ACC112 (cell line): ENCODE measurements around the gene ARID4A.

Source experiments
- H2AFZ ChIP-seq: fragments of 200-600 bp; sonication (generic); one replicate; pipeline ENCODE4 v1.6.0; 2017; ENCODE audit warnings: antibody characterized with exemption, low read length; ENCODE audit not compliant: unreplicated experiment
- H3K27ac ChIP-seq: fragments of 200-600 bp; sonication (generic); 2 replicates; pipeline ENCODE4 v1.5.1; 2014; ENCODE audit warnings: low read depth, mild to moderate bottlenecking, antibody characterized with exemption, low read length, moderate library complexity
- H3K27me3 ChIP-seq: fragments of 200-600 bp; sonication (generic); 2 replicates; pipeline ENCODE4 v1.6.1; 2014; ENCODE audit warnings: mild to moderate bottlenecking, antibody characterized with exemption, low read length, moderate library complexity, mixed read lengths; ENCODE audit not compliant: insufficient read depth
- H3K36me3 ChIP-seq: fragments of 200-600 bp; sonication (generic); 2 replicates; pipeline ENCODE4 v1.6.1; 2016; ENCODE audit warnings: mild to moderate bottlenecking, antibody characterized with exemption, low read length, moderate library complexity, mixed read lengths; ENCODE audit not compliant: insufficient read depth
- H3K4me1 ChIP-seq: fragments of 200-600 bp; sonication (generic); one replicate; pipeline ENCODE4 v1.6.1; 2016; ENCODE audit warnings: low read length, mixed read lengths; ENCODE audit not compliant: insufficient read depth, unreplicated experiment, control insufficient read depth
- H3K4me3 ChIP-seq: fragments of 200-600 bp; sonication (generic); 2 replicates; pipeline ENCODE4 v1.5.1; 2014; ENCODE audit warnings: mild to moderate bottlenecking, low read depth, low read length
- H3K79me2 ChIP-seq: fragments of 200-600 bp; sonication (generic); one replicate; pipeline ENCODE4 v1.6.0; 2016; ENCODE audit warnings: low read length; ENCODE audit not compliant: control insufficient read depth, unreplicated experiment, insufficient read depth

Gene ARID4A

DNA sequence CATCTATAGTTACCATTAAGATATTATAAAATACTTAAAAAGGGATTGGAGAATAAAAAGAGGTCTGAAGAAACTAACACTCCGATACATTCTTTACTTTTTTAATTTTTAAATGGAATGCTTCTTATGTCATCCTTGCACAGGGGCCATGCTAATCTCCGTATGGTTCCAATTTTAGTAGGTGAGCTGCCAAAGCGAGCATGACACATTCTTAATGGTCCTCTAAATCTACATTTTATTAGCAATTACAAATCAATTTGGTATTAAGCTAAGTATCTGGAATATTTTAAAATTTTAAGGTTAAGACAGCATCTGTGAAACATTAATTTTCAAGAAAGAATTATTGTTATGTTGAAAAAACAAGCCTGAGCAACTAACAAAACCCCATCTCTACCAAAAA lies 6.2 kb upstream of the ARID4A start:
- H3K4me1 ChIP-seq, result peaks cover 13% of the 10 kb centered on the region
- H3K27ac ChIP-seq, result no peak overlapping the region
- peaks cover 96% of the 10 kb centered on the region for H3K79me2 ChIP-seq
- H3K36me3 ChIP-seq, result peaks cover 63% of the 10 kb centered on the region
- H3K4me3 ChIP-seq, result no peak overlapping the region
- H3K27me3 ChIP-seq, result no peaks in the 10 kb centered on the region
- no peak overlapping the region for H2AFZ ChIP-seq

DNA sequence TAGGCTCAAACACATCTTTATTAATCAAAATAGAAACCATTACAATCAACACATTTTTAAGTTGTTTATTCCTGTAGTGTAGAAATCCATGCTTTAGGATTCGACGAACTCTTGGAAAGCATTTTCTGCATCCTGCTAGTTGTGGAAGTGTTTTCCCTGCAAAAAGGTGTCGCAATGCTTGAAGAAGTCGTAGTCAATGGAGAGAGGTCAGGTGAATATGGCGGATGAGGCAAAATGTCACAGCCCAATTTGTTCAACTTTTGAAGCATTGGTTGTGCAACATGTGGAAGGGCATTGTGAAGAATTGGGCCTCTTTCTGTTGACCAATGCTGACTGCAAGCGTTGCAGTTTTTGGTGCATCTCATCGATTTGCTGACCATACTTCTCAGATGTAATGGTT lies 4.2 kb upstream of the ARID4A start:
- Histone ChIP-seq H3K36me3 (peaks cover 47% of the 10 kb centered on the region), H3K79me2 (peaks cover 87% of the 10 kb centered on the region), H2AFZ (no peak overlapping the region), H3K27ac (no peak overlapping the region), H3K27me3 (no peaks in the 10 kb centered on the region), H3K4me3 (no peak overlapping the region), H3K4me1 (peaks cover 13% of the 10 kb centered on the region)

DNA sequence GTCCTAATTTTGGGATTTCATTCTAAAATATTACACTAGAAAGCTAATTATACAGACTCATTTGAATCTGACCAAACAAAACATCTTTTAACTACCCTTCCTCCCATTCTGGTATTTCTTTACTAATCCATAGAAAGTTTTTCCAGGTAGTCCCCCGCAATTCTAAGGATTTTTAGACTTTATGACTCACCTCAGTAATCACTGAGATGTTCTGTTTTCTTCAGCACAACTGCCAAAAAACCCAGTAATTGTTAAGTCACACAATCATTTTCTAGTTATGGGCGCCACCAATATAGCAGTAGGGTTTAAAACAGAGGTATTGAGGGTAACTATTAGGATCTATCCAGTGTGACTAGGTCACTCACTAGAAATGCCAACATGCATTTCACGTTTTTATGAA lies 1.6 kb upstream of the ARID4A start:
- Histone ChIP-seq H3K27me3 (no peaks in the 10 kb centered on the region), H3K4me3 (peak overlapping the region; percentile 97), H3K79me2 (peaks cover 82% of the 10 kb centered on the region), H2AFZ (no peak overlapping the region), H3K36me3 (peaks cover 25% of the 10 kb centered on the region), H3K27ac (peak overlapping the region; percentile 95), H3K4me1 (peaks cover 20% of the 10 kb centered on the region)

DNA sequence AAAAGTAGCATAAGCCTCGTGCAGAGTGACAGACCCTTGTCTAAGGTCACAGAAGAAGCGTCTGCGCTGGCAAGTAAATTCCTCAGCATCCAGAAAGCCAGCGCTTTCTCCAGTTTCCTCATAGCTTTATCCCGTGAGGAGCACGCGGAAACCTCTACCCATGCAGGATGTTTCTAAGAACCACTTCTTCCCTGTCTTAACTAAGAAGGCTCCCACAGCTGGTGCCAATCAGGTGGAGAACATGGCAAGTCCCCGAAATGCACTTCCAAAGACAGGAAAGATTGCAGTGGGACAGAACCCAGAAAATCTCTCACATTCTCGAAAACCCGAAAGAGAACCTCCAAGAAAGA lies 968 bp upstream of the ARID4A start:
- Histone ChIP-seq H3K79me2 (peaks cover 75% of the 10 kb centered on the region), H3K36me3 (peaks cover 23% of the 10 kb centered on the region), H3K27ac (peak overlapping the region; percentile 95), H3K4me3 (peak overlapping the region; percentile 97), H3K27me3 (no peaks in the 10 kb centered on the region), H3K4me1 (peaks cover 18% of the 10 kb centered on the region), H2AFZ (peak overlapping the region; percentile 62)

DNA sequence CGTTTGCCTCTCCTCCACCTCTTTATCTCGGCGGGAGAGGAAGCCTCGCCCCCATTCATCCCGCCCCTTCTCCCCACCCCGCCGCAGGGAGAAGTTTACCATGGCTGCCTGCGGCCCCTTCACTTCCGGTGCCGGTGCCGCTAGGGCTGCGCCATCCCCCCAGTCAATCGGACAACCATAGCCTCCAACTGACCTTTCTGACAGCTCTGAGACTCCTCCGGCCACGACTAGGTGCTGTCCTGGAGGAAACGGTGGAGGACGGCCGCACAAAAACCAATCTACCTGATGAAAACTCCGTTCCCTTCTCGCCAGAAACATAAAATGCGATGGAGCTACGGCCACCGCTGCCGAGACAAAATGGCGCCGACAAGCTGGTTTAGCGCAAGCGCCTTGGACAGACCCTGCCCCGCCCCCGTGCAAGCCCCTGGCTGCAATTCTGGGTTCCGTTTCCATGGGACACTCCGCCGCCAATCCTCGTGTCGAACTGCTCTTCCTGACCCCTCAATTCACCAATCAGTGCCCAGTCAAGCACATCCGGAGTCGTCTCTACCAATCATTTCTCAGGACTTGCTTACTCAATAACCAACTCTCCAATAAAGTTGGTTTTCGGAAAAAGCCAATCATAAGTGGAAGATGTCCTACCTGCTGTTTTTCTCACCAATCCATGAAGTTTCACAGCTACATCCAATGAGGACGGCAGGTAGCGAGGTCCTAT lies 436 bp upstream of the ARID4A start:
- H2AFZ ChIP-seq, result peak overlapping the region; percentile 62
- H3K27me3 ChIP-seq, result no peaks in the 10 kb centered on the region
- H3K4me3 ChIP-seq, result peak overlapping the region; percentile 97
- H3K79me2 ChIP-seq, result peaks cover 70% of the 10 kb centered on the region
- peak overlapping the region; percentile 95 for H3K27ac ChIP-seq
- H3K36me3 ChIP-seq, result peaks cover 20% of the 10 kb centered on the region
- H3K4me1 ChIP-seq, result peaks cover 13% of the 10 kb centered on the region

DNA sequence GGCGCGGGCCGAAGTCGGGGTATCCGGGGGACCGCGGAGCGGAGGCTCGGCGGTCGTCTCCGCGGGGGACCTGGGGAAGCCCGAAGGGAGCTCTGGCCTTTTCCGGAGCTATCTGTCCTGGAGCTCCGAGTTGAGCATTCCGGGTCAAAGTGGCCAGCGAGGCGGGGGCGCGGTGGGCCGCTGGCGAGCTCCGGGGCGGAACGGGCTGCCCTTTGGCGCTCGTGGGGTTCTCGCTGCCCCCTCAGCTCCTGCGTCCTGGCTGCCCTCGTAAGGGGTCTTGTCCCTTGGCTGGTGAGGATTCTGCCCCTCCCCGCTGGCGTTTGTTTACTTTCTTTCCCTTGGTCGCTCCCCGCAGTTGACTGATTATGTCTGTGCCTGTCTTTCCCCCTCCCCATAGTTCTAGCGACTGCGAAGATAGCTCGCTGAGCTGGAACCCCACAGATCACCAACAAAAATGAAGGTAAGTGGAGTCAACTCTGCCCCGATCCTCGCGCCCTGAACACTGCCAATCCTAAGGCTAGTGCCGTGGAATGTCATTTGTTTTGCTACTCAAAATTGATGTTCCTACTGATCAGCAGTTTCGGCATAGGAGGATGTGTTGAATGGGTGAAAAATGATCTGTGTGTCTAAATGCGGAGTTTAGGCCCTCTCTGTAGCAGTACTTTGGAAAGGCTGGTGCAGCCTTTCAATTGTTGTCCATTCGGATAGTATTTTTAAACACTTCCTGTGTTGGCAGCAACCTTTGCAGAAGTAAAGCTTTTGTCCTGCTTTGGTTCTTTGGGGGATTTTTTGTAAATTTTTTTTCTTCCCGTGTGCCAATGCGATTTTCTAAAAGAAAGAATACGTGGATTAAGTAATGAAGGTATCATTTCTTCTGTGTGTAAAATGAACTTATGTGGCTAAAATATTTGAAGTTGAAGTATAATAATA lies 1.3 kb downstream of the ARID4A start:
- Histone ChIP-seq H3K4me1 (peaks cover 13% of the 10 kb centered on the region), H3K27ac (no peak overlapping the region), H3K79me2 (peaks cover 53% of the 10 kb centered on the region), H3K27me3 (no peaks in the 10 kb centered on the region), H3K4me3 (peak overlapping the region; percentile 97), H2AFZ (peak overlapping the region; percentile 82), H3K36me3 (peaks cover 15% of the 10 kb centered on the region)

DNA sequence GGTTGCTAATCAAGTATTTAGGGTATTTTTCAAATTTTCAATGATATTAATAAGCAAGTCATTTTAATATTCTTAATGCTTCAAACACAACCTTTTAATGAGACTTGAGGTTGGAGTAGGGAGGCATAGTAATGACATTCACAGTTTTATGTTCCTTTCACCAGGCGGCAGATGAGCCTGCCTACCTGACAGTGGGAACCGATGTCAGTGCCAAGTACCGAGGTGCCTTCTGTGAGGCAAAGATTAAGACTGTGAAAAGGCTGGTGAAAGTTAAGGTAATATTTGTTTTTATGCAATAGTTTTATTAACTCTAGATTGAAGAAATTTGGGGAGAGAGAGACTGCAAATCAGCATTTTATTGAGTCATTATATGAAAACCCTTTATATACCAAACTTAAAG lies 3.1 kb downstream of the ARID4A start:
- H3K27me3 ChIP-seq, result no peaks in the 10 kb centered on the region
- peaks cover 35% of the 10 kb centered on the region for H3K79me2 ChIP-seq
- peaks cover 9% of the 10 kb centered on the region for H3K36me3 ChIP-seq
- H3K4me1 ChIP-seq, result peaks cover 7% of the 10 kb centered on the region
- H3K27ac ChIP-seq, result no peak overlapping the region
- H2AFZ ChIP-seq, result no peak overlapping the region
- H3K4me3 ChIP-seq, result no peak overlapping the region

DNA sequence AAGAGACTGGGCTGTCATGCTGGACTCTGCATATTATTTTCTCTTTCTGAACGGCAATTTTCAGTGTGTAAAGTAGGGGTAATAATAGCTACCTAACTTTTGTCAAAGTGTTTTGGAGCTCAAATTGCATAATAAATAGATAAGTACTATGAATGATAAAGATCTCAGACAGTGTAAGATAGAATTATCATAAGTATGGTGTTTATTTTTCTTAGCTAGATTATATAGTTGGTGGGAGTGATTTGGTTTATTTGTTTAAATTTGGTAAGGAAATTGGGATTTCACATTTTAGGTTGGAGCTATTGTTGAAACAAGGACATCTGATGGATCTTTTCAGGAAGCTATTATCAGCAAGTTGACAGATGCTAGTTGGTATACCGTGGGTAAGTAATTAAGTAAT lies 7.4 kb downstream of the ARID4A start:
- Histone ChIP-seq H3K27me3 (no peaks in the 10 kb centered on the region), H3K79me2 (peaks cover 5% of the 10 kb centered on the region), H2AFZ (no peak overlapping the region), H3K36me3 (peaks cover 16% of the 10 kb centered on the region), H3K4me3 (no peak overlapping the region), H3K27ac (no peak overlapping the region), H3K4me1 (peaks cover 2% of the 10 kb centered on the region)

DNA sequence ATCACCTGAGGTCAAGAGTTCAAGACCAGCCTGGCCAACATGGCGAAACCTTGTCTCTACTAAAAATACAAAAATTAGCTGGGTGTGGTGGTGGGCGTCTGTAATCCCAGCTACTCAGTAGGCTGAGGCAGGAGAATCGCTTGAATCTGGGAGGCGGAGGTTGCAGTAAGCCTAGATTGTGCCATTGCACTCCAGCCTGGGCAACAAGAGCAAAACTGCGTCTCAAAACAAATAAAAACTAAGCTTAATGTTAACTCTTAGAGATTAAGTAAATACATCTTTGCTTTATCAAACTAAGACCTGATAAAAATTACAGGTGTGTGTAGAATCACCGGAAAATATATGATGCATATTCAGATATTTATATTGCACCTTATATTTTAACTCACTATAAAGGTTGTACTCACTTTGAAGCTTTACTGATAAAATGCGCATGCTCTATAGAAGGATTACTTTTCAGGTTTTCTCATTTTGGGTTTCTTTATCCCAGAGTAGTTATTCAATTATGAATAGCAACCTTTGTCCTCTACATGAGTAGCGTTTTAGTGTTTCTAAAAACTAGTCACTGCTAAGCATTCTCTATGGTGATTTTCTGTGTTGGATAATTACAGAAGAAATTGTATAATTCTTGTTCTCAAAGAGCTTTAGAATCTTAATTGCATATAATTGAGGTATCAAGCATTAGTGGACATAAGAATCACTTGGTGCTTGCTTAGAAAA lies 9.4 kb downstream of the ARID4A start:
- Histone ChIP-seq H2AFZ (no peak overlapping the region), H3K4me3 (no peak overlapping the region), H3K36me3 (peaks cover 16% of the 10 kb centered on the region), H3K27ac (no peak overlapping the region), H3K4me1 (no peaks in the 10 kb centered on the region), H3K27me3 (no peaks in the 10 kb centered on the region), H3K79me2 (no peaks in the 10 kb centered on the region)

DNA sequence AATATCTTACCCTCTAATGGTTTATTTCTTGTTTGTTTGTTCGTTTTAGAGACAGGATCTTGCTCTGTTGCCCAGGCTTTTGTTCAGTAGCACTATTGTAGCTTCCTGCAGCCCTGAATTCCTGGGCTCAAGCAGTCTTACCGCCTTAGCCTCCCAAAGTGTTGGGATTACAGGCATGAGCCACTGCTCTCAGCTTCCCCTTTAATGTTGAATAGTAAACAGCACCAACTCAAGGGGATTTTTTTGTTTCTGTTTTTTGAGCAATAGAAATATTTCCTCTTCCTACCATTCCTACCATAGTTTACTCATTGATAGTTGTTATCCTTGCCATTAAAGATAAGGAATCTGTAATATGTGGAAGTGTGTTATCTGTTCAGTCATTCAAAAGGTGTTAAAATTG lies 10.7 kb downstream of the ARID4A start:
- Histone ChIP-seq H3K79me2 (no peaks in the 10 kb centered on the region), H2AFZ (no peak overlapping the region), H3K27ac (no peak overlapping the region), H3K36me3 (peaks cover 7% of the 10 kb centered on the region; the same call in 1 of the 2 replicates), H3K27me3 (no peaks in the 10 kb centered on the region), H3K4me1 (no peaks in the 10 kb centered on the region), H3K4me3 (no peak overlapping the region)
